Caco-2 (cell line): ENCODE results near the gene TFAP2E. TPM values are rescaled to one million over a fixed set of nuclear protein-coding genes. Genes with fewer than 3 reads are reported as not detected.

ENCODE experiments used
- BruUV-seq: library from RNA; stranded (reverse); fragments of 400-500 nt; replicated peaks from 2 replicates; lab custom pipeline; 2021; lab: Mats Ljungman, UMichigan
- CTCF ChIA-PET: fragments of 300-600 bp; sonication (Branson Sonifier 250); formaldehyde crosslinking; loops from one replicate; lab custom pipeline; 2022; ENCODE audit warnings: antibody characterized with exemption; lab: Charles Lee
- POLR2A ChIA-PET: fragments of 300-600 bp; sonication (Branson Sonifier 250); formaldehyde crosslinking; loops from one replicate; lab custom pipeline; 2022; ENCODE audit warnings: antibody characterized with exemption; lab: Charles Lee
- DNase-seq, 2 experiments: peaks; one replicate each; pipeline versions ENCODE4 v3.0.0 to v3.0.0-alpha.2; 2020 to 2022
- H3K27me3 ChIP-seq: replicated peaks from 2 replicates; pipeline ENCODE4 v1.6.0; 2011; ENCODE audit warnings: low read length; ENCODE audit not compliant: control insufficient read depth, insufficient read depth
- H3K36me3 ChIP-seq: 2 replicates; pipeline ENCODE4 v1.5.1; 2011; ENCODE audit warnings: low read length; ENCODE audit not compliant: control insufficient read depth, insufficient read depth
- H3K4me1 ChIP-seq: fragments of 250-450 bp; sonication (Bioruptor Pico); 2 replicates; pipeline ENCODE4 v1.5.1; 2020; ENCODE audit warnings: mild to moderate bottlenecking
- H3K4me3 ChIP-seq: 2 replicates; pipeline ENCODE4 v1.5.1; 2011; ENCODE audit warnings: low read depth, mild to moderate bottlenecking, control low read depth, low read length
- H3K9me3 ChIP-seq: fragments of 250-450 bp; sonication (Bioruptor Pico); 2 replicates; pipeline ENCODE4 v1.5.1; 2020; ENCODE audit warnings: mild to moderate bottlenecking, moderate library complexity
- H3K27ac Mint-ChIP-seq: one replicate; pipeline ENCODE4 v1.8.0; 2022; ENCODE audit warnings: mixed read lengths; ENCODE audit not compliant: unreplicated experiment
- H3K27me3 Mint-ChIP-seq: one replicate; pipeline ENCODE4 v1.8.0; 2022; ENCODE audit warnings: mixed read lengths; ENCODE audit not compliant: insufficient read depth, unreplicated experiment
- H3K36me3 Mint-ChIP-seq: one replicate; pipeline ENCODE4 v1.8.0; 2022; ENCODE audit warnings: mild to moderate bottlenecking, mixed read lengths; ENCODE audit not compliant: insufficient read depth, unreplicated experiment
- H3K4me1 Mint-ChIP-seq: one replicate; pipeline ENCODE4 v1.8.0; 2022; ENCODE audit warnings: low read depth, mixed read lengths; ENCODE audit not compliant: unreplicated experiment
- H3K4me3 Mint-ChIP-seq: one replicate; pipeline ENCODE4 v1.8.0; 2022; ENCODE audit warnings: mild to moderate bottlenecking, moderate library complexity, mixed read lengths; ENCODE audit not compliant: unreplicated experiment
- H3K9me3 Mint-ChIP-seq: one replicate; pipeline ENCODE4 v1.8.0; 2022; ENCODE audit warnings: mixed read lengths; ENCODE audit not compliant: unreplicated experiment
- intact Hi-C: fragments of 100-400 bp; cut with micrococcal nuclease; formaldehyde crosslinking; loops from one replicate; pipeline ENCODE4 v1.10.0; 2022; ENCODE audit not compliant: unreplicated experiment
- total RNA-seq: library from RNA; stranded (reverse); gene quantifications from 2 replicates; pipeline ENCODE4 v1.2.3, GENCODE V29; 2022
- TF ChIP-seq, protein P1 (sequence below), 2 experiments: fragments of 200-600 bp in 1 of 2; IDR thresholded peaks; 1 replicate in 1 of 2; 2 replicates in 1 of 2; pipeline versions ENCODE4 v1.5.1 to v1.8.0; 2011 to 2022; ENCODE audit warnings: antibody characterized with exemption in 1 of 2, control low read depth in 1 of 2, inconsistent platforms in 1 of 2, low read depth in 1 of 2, low read length in 1 of 2, mild to moderate bottlenecking in 1 of 2, moderate library complexity in 1 of 2; ENCODE audit not compliant: insufficient read depth in 1 of 2, severe bottlenecking in 1 of 2, unreplicated experiment in 1 of 2

Gene TFAP2E
- total RNA-seq, 1 experiment from 2014 or later = 3.4 TPM

DNA sequence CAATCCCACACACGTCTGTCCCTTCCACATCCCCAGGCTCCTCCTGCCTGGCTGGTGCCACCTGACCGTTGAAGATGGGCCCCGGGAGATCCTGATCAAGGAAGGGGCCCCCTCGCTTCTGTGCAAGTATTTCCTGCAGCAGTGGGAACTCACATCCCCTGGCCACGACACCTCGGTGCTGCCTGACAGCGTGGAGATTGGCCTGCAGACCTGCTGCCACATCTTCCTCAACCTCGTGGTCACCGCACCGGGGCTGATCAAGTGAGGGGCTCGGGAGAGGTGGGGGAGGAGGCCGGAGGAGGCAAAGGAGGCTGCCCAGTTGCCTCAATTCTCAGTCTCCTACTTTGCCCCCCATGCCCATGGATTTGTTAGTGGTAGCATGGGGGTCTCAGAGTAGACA, 9.9 kb upstream of the TFAP2E start:
- Histone ChIP-seq H3K27me3 (no peaks in the 10 kb centered on the region), H3K36me3 (no peaks in the 10 kb centered on the region), H3K4me3 (no peak overlapping the region), H3K4me1 (no peaks in the 10 kb centered on the region), H3K9me3 (no peaks in the 10 kb centered on the region)
- CTCF ChIA-PET = no interaction called here
- no peaks in the 10 kb centered on the region for H3K27me3 Mint-ChIP-seq
- H3K9me3 Mint-ChIP-seq = no peaks in the 10 kb centered on the region
- no TSS peak for BruUV-seq
- H3K36me3 Mint-ChIP-seq = peaks cover 23% of the 10 kb centered on the region
- intact Hi-C loops = no loop called here
- H3K4me1 Mint-ChIP-seq = no peaks in the 10 kb centered on the region
- POLR2A ChIA-PET = no interaction called here
- TF ChIP-seq, protein P1, sequence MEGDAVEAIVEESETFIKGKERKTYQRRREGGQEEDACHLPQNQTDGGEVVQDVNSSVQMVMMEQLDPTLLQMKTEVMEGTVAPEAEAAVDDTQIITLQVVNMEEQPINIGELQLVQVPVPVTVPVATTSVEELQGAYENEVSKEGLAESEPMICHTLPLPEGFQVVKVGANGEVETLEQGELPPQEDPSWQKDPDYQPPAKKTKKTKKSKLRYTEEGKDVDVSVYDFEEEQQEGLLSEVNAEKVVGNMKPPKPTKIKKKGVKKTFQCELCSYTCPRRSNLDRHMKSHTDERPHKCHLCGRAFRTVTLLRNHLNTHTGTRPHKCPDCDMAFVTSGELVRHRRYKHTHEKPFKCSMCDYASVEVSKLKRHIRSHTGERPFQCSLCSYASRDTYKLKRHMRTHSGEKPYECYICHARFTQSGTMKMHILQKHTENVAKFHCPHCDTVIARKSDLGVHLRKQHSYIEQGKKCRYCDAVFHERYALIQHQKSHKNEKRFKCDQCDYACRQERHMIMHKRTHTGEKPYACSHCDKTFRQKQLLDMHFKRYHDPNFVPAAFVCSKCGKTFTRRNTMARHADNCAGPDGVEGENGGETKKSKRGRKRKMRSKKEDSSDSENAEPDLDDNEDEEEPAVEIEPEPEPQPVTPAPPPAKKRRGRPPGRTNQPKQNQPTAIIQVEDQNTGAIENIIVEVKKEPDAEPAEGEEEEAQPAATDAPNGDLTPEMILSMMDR (IDR thresholded peaks at IDR 0.05; ENCODE audit: insufficient read depth in 1 of 2, low read depth in 1 of 2, low read length in 1 of 2, severe bottlenecking in 1 of 2, unreplicated experiment in 1 of 2) = no peak
- H3K27ac Mint-ChIP-seq = no peak overlapping the region
- no peak overlapping the region for H3K4me3 Mint-ChIP-seq
- DNase-seq = no peak

- TF ChIP-seq, protein P1 (IDR thresholded peaks at IDR 0.05; ENCODE audit: insufficient read depth in 1 of 2, low read depth in 1 of 2, low read length in 1 of 2, severe bottlenecking in 1 of 2, unreplicated experiment in 1 of 2) = peak; percentile 55 to 66
- H3K9me3 ChIP-seq = no peaks in the 10 kb centered on the region
- H3K27me3 ChIP-seq = no peaks in the 10 kb centered on the region
- intact Hi-C loops = loop anchor here (1.0 kb wide), 1 partner anchor 113 kb away; no protein-coding TSS in a partner anchor
- no peaks in the 10 kb centered on the region for H3K27me3 Mint-ChIP-seq
- no peak overlapping the region for H3K27ac Mint-ChIP-seq
- no peaks in the 10 kb centered on the region for H3K36me3 ChIP-seq
- H3K4me3 ChIP-seq = no peak overlapping the region
- POLR2A ChIA-PET = no interaction called here
- BruUV-seq = no TSS peak
- DNase-seq = peak; percentile 71 to 74
- H3K4me1 Mint-ChIP-seq = no peaks in the 10 kb centered on the region
- 0 out of 2 replicates have a peak, but pooled peaks cover 4% of the 10 kb centered on the region for H3K4me1 ChIP-seq
- H3K36me3 Mint-ChIP-seq = peaks cover 26% of the 10 kb centered on the region
- H3K4me3 Mint-ChIP-seq = no peak overlapping the region
- no peaks in the 10 kb centered on the region for H3K9me3 Mint-ChIP-seq
- CTCF ChIA-PET = interaction anchor here (0.5 to 2.0 kb wide), 11 partner anchors 8 to 368 kb away, joined by 3 to 24 read pairs (median 4); partner anchors contain the start of gene TFAP2E
Measured at GRCh38 chr1:35564037-35564883, 8.9 kb upstream of the TFAP2E start.

DNA sequence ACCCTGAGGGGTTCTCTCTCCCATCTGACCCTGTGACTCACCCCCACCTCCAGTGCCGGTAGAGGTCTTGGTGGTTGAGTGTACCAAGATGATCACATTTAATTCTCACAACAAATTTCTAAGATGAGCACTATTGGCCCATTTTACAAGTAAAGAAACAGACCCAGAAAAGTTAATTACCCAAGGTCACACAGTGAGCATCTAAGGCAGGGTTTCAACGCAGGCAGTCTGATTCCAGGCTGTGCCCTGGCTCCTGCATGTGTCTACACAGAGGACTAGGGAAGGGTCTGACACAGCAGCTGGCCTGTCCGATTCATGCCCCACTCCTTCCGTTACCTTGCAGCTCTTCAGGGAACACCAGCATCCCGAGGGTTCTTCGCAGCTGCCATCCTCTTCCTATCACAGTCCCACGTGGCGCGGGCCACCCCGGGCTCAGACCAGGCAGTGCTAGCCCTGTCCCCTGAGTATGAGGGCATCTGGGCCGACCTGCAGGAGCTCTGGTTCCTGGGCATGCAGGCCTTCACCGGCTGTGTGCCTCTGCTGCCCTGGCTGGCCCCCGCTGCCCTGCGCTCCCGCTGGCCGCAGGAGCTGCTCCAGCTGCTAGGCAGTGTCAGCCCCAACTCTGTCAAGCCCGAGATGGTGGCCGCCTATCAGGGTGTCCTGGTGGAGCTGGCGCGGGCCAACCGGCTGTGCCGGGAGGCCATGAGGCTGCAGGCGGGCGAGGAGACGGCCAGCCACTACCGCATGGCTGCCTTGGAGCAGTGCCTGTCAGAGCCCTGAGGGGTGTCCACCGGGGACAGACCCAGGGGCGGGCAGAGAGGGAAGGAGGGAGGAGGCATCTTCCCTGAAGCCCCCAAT, 8.0 kb upstream of the TFAP2E start:
- Histone ChIP-seq H3K9me3 (no peaks in the 10 kb centered on the region), H3K4me1 (0 out of 2 replicates have a peak, but pooled peaks cover 6% of the 10 kb centered on the region), H3K36me3 (no peaks in the 10 kb centered on the region), H3K4me3 (no peak overlapping the region), H3K27me3 (no peaks in the 10 kb centered on the region)
- Mint-ChIP-seq H3K4me1 (peaks cover 2% of the 10 kb centered on the region), H3K4me3 (no peak overlapping the region), H3K9me3 (no peaks in the 10 kb centered on the region), H3K27me3 (no peaks in the 10 kb centered on the region), H3K27ac (no peak overlapping the region), H3K36me3 (peaks cover 26% of the 10 kb centered on the region)
- no TSS peak for BruUV-seq
- TF ChIP-seq, protein P1 (IDR thresholded peaks at IDR 0.05; ENCODE audit: insufficient read depth in 1 of 2, low read depth in 1 of 2, low read length in 1 of 2, severe bottlenecking in 1 of 2, unreplicated experiment in 1 of 2) = no peak
- POLR2A ChIA-PET = no interaction called here
- no peak for DNase-seq
- CTCF ChIA-PET = interaction anchor here (0.5 to 2.0 kb wide), 11 partner anchors 8 to 369 kb away, joined by 3 to 24 read pairs (median 4); partner anchors contain the start of gene TFAP2E
- intact Hi-C loops = loop anchor here (1.0 kb wide), 1 partner anchor 114 kb away; no protein-coding TSS in a partner anchor
